ENCODE data around the gene ZSCAN1.

DNA sequence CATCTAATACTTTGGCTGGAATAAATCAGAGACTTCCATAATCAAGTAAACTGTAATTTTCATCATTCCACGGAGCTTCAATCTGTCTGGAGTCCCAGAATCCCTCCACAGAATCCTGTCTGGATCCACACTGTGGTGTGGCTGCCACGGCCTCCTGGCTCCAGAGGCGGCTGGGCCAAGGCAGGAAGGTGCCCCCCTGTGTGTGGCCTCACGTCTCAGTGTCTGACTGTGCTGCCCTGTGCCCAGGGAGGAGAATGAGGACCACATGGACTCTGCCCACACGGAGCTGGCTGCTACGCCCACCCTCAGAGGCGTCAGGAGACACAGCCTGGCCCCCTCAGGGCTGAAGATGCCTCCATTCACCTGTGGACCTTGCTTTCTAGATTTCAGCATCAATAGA is 13.0 kb downstream of the ZSCAN1 start:
- TF ChIP-seq, protein P1, sequence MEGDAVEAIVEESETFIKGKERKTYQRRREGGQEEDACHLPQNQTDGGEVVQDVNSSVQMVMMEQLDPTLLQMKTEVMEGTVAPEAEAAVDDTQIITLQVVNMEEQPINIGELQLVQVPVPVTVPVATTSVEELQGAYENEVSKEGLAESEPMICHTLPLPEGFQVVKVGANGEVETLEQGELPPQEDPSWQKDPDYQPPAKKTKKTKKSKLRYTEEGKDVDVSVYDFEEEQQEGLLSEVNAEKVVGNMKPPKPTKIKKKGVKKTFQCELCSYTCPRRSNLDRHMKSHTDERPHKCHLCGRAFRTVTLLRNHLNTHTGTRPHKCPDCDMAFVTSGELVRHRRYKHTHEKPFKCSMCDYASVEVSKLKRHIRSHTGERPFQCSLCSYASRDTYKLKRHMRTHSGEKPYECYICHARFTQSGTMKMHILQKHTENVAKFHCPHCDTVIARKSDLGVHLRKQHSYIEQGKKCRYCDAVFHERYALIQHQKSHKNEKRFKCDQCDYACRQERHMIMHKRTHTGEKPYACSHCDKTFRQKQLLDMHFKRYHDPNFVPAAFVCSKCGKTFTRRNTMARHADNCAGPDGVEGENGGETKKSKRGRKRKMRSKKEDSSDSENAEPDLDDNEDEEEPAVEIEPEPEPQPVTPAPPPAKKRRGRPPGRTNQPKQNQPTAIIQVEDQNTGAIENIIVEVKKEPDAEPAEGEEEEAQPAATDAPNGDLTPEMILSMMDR (IDR thresholded peaks at IDR 0.05) = no peak
- TF ChIP-seq POLR2A (IDR thresholded peaks at IDR 0.05) = no peak
